Measurements from ENCODE around the gene SLC6A5.
"Not testable (repeated sequence)": the region's sequence is repeated elsewhere in the genome, so short reads cannot be mapped to it uniquely, and the experiment has no call there.

The SLC6A5 gene

GRCh38 chr11:20599221-20600019, at the start of gene SLC6A5:
Gene SLC6A5 (plus strand): TSS chr11:20599608. CDS start chr11:20599673, 65 bp downstream.
- no peak for DNase-seq (ENCODE audit: low read depth)

DNA sequence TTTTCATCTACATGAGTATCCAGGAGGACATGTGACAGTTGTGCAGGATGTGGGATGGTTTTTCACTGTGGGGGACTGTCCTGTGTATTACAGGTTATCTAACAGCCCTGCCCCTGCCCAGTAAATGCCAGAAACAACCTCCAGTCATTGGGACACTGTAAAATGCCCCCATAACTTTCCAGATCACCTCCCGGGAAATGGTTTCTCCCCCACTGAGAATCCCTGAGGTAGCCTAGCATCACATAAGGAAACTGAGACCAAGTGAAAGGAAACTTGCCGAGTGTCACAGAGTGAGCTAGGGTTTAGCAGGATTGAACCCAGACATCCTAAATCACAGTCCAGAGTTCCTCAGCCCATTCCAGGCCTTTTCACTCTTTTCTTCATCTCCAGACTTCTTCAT, 48.3 kb upstream of the SLC6A5 start:
- DNase-seq (ENCODE audit: low read depth) = no peak

DNA sequence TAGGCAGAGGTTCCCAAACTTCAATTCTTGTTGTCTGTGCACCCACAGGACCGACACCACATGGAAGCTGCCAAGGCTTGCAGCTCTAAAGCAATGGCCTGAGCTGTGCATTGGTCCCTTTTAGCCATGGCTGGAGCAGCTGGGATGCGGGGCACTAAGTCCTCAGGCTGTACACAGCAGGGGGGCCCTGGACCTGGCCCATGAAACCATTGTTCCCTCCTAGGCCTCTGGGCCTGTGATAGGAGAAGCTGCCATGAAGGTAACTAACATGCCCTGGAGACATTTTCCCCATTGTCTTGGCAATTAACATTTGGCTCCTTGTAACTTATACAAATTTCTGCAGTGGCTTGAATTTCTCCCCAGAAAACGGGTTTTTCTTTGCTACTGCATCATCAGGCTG, 43.6 kb upstream of the SLC6A5 start:
- DNase-seq (ENCODE audit: low read depth) = no peak

DNA sequence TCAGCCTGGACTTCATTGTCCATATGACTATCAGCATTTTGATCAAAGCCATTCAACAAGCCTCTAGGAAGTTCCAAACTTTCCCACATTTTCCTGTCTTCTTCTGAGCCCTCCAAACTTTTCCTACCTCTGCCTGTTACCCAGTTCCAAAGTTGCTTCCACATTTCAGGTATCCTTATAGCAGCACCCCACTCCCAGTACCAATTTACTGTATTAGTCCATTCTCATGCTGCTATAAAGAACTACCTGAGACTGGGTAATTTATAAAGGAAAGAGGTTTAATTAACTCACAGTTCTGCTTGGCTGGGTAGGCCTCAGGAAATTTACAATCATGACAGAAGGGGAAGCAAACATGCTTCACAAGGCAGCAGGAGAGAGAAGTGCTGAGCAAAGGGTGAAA, 43.0 kb upstream of the SLC6A5 start:
- DNase-seq (ENCODE audit: low read depth) = not testable (repeated sequence)

DNA sequence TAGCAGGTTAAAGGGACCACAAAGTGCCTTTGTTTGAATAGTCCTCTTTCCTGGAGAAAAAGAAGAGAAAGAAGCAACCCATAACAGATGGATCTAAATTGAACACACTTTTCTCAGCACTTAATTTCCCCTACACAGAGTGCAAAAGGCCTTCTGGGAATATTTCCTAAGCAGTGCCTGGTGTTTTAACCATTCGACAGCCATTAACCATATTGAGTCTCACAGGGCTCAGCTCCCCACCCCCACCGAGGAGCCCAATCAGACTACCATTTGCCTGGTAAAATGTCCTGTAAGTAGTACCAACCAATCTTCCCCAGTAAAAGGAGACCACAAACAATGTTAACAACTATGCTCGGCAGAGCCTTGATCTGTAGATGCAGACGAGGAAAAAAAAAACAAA, 40.7 kb upstream of the SLC6A5 start:
- DNase-seq (ENCODE audit: low read depth) = no peak

DNA sequence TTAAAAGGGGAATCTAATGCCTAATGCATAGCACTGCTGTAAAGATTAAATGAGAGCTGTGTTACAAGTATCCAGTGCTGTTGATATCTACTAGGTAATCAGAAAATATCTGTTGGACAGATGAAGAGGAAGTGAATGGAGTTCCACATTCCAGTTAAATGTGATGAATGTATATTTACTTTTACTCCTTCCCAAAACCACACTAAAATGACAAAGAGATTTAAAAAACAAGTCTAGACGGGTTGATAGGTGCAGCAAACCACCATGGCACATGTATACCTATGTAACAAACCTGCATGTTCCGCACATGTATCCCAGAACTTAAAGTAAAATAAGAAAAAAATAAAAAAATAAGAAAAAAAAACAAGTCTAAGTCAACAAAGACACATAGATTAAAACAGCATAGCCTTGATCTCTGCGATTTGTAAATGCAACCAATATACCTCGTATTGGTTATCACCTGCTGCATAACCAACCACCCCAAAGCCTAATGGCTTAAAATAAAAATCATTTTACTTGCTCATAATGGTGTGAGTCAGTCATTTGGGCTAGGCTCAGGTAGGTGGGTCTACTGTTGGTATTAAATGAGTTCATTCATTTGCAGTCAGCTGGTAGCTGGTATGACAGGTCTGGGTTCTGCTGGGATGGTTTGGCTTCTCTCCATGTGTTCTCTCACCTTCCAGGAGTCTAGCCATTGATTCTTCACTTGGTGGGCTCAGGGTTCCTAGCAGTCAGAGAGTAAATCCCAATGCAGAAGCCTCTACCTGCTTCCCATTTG, 39.7 kb upstream of the SLC6A5 start:
- no peak for DNase-seq (ENCODE audit: low read depth)

DNA sequence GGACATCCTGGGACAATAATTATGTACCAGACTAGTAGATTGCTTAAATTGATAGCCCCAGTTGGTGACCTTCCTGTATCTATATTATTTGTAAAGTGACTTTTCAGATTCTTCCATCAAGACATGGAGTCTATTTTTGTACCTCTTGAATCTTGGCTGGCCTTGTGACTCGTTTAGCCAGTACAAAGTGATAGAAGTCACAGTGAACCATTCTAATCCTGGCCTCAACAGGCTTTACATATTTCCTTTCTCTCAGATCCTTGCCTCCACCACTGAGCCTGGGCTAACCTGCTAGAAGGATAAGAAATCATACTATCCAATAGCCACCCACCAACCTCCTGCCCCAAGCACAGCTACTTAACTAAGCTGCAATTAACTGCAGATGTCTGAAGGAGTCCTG, 37.5 kb upstream of the SLC6A5 start:
- no peak for DNase-seq (ENCODE audit: low read depth)

DNA sequence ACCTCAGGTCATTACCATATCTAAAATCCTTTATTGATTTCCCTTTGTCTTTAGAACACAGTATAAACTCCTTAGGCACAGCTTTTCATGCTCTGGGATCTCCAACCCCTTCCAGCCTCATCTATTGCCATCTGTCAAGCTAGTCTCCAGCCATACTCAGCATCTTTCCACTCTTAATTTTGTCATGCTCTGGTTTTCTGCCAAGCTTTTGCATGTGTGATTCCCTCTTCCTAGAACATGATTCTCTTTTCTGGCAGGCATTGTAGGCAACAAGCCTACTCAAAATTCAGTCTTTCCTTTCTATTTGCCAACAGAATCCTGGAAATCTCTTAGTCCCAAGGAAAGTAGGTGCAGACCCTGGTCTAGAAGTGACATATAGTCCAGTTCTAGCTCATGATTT, 35.5 kb upstream of the SLC6A5 start:
- DNase-seq (ENCODE audit: low read depth) = no peak

DNA sequence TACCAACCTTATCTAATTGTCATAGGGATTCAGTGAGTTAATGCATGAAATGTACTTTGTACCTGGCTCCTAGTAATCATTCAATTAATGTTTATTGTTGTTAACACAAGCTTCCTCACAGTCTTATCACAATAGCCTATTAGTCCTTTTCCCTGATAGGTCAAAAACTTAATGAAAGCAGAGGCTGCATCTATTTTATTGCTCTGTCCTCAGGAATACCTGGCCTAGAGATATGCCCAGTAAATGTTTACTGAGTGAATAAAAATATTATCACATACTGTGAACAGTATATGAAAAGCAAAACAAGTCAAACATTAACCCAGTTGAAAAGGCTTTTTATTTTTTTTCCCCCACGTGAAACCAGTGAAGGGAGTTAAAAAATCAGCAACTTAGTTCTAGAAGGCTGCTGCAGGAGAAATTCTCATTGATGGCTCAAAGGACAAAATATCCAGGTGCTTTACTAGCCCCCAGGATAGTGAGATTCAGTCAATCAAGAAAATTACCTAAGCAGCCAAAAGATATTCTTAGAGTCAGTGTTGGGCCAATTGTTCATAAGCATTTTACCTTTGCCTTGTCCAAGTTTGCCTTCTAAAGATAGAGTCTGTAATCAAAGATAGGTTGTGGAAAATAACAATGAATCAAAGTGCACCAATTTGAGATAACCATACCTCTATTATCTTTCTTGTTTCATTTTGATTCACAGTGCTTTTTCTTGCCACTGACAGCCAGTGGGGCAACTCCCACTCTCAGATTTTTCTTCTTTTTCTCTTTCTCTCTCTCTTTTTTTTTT, 34.4 kb upstream of the SLC6A5 start:
- no peak for DNase-seq (ENCODE audit: low read depth)

- DNase-seq (ENCODE audit: low read depth) = not testable (repeated sequence)
Observed at GRCh38 chr11:20566115-20566514, 33.3 kb upstream of the SLC6A5 start.

GRCh38 chr11:20566591-20567434, 32.6 kb upstream of the SLC6A5 start:
- no peak for DNase-seq (ENCODE audit: low read depth)

GRCh38 chr11:20579725-20580124, 19.7 kb upstream of the SLC6A5 start:
- not testable (repeated sequence) for DNase-seq (ENCODE audit: low read depth)

DNA sequence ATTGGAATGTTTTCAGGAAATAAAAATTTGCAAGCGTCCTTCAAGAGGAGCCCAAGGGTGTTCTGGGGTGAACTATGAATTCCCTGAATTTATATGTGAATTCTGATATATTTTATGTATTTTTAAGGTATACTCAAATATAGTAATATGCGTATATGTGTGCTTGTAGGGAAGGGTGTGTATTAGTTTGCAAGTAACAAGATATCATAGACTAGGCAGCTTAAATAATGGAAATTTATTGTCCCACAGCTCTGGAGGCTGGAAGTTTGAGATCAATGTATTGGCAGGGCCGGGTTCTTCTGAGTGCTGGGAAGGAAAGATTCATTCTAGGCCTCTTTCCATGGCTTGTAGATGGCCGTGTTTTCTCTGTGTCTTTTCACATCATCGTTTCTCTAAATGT, 16.2 kb upstream of the SLC6A5 start:
- no peak for DNase-seq (ENCODE audit: low read depth)

- DNase-seq (ENCODE audit: low read depth) = no peak
Observed at GRCh38 chr11:20584093-20584774, 15.2 kb upstream of the SLC6A5 start.

- no peak for DNase-seq (ENCODE audit: low read depth)
Observed at GRCh38 chr11:20589796-20590195, 9.6 kb upstream of the SLC6A5 start.

DNA sequence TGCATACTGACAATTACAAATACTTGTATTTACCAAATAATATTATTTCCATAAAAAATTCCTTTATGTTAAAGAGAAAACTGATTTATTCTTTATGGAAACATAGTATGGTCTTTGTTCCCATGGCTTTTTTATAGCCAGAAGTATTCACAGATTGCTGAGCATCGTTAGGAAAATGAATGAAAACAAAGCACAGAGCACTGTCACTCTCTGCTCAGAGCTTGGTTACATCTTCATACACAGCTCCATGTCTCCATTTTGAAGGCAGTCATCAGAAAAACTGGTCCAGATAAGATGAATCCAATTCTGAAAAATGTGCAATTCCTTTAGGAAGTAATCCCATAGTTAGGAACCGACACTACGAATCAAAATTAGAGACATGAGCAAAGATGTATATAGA, 9.0 kb upstream of the SLC6A5 start:
- DNase-seq (ENCODE audit: low read depth) = no peak

- no peak for DNase-seq (ENCODE audit: low read depth)
Observed at GRCh38 chr11:20592741-20593140, 6.7 kb upstream of the SLC6A5 start.

GRCh38 chr11:20594274-20595061, 4.9 kb upstream of the SLC6A5 start:
- no peak for DNase-seq (ENCODE audit: low read depth)

- no peak for DNase-seq (ENCODE audit: low read depth)
Observed at GRCh38 chr11:20595101-20595500, 4.3 kb upstream of the SLC6A5 start.
